DOHH2 (cell line): ENCODE measurements around the gene LBX2.
"Not testable (repeated sequence)": the region's sequence is repeated elsewhere in the genome, so short reads cannot be mapped to it uniquely, and the experiment has no call there.

ENCODE experiments used
- H3F3A ChIP-seq: fragments of 200-600 bp; sonication (generic), shearing (Covaris generic); 2 replicates; pipeline ENCODE4 v1.6.0; 2016; ENCODE audit warnings: antibody characterized with exemption, mild to moderate bottlenecking; ENCODE audit not compliant: control insufficient read depth, insufficient read depth
- H3K27ac ChIP-seq: fragments of 200-600 bp; sonication (generic); 2 replicates; pipeline ENCODE4 v1.5.1; 2014; ENCODE audit warnings: low read depth, mild to moderate bottlenecking, low read length, moderate library complexity
- H3K27me3 ChIP-seq: fragments of 200-600 bp; sonication (generic); 2 replicates; pipeline ENCODE4 v1.6.1; 2014; ENCODE audit warnings: mild to moderate bottlenecking, low read length, mixed read lengths; ENCODE audit not compliant: control insufficient read depth
- H3K36me3 ChIP-seq: fragments of 200-600 bp; sonication (generic); 2 replicates; pipeline ENCODE4 v1.6.1; 2014; ENCODE audit warnings: mild to moderate bottlenecking, low read length, moderate library complexity, mixed read lengths; ENCODE audit not compliant: control insufficient read depth
- H3K4me1 ChIP-seq: fragments of 200-600 bp; sonication (generic); 2 replicates; pipeline ENCODE4 v1.6.1; 2014; ENCODE audit warnings: mild to moderate bottlenecking, low read length, mixed read lengths; ENCODE audit not compliant: control insufficient read depth
- H3K4me2 ChIP-seq: fragments of 200-600 bp; sonication (generic); 2 replicates; pipeline ENCODE4 v1.6.0; 2014; ENCODE audit warnings: mild to moderate bottlenecking, low read length, moderate library complexity
- H3K4me3 ChIP-seq: fragments of 200-600 bp; sonication (generic); 2 replicates; pipeline ENCODE4 v1.5.1; 2014; ENCODE audit warnings: mild to moderate bottlenecking, low read length, mixed read lengths
- H3K79me2 ChIP-seq: fragments of 200-600 bp; sonication (generic); 2 replicates; pipeline ENCODE4 v1.6.1; 2014; ENCODE audit warnings: mild to moderate bottlenecking, low read length, mixed read lengths; ENCODE audit not compliant: control insufficient read depth
- H3K9me2 ChIP-seq: fragments of 200-600 bp; sonication (generic); replicated peaks from 2 replicates; pipeline ENCODE4 v1.6.1; 2014; ENCODE audit warnings: mild to moderate bottlenecking, low read length, mixed read lengths; ENCODE audit not compliant: control insufficient read depth
- H3K9me3 ChIP-seq: fragments of 200-600 bp; sonication (generic); 2 replicates; pipeline ENCODE4 v1.6.1; 2014; ENCODE audit warnings: antibody characterized with exemption, low read length, mixed read lengths; ENCODE audit not compliant: control insufficient read depth, insufficient read depth
- H4K20me1 ChIP-seq: fragments of 200-600 bp; sonication (generic); 2 replicates; pipeline ENCODE4 v1.6.0; 2014; ENCODE audit warnings: low read depth, mild to moderate bottlenecking, antibody characterized with exemption, low read length, moderate library complexity; ENCODE audit not compliant: control insufficient read depth, insufficient read depth
- EZH2phosphoT487 ChIP-seq: fragments of 200-600 bp; sonication (generic); IDR thresholded peaks from 2 replicates; pipeline ENCODE4 v1.6.1; 2017; ENCODE audit warnings: borderline replicate concordance, mild to moderate bottlenecking, antibody characterized with exemption, low read length, moderate library complexity, mixed read lengths
- TF ChIP-seq, protein P1 (sequence below): fragments of 200-600 bp; sonication (generic); IDR thresholded peaks from one replicate; pipeline ENCODE4 v1.5.1; 2014; ENCODE audit warnings: antibody characterized with exemption, mild to moderate bottlenecking, low read depth, low read length; ENCODE audit not compliant: poor library complexity, severe bottlenecking

The LBX2 gene

GRCh38 chr2:74471332-74472065, 27.9 kb downstream of the LBX2 start:
- Histone ChIP-seq H3K4me3 (peak overlapping the region; percentile 97), H3K27me3 (no peaks in the 10 kb centered on the region), H3K9me2 (no peaks in the 10 kb centered on the region), H4K20me1 (no peaks in the 10 kb centered on the region), H3K4me1 (peaks cover 16% of the 10 kb centered on the region), H3K27ac (peak overlapping the region; percentile 83), H3K36me3 (peaks cover 31% of the 10 kb centered on the region), H3F3A (peaks cover 11% of the 10 kb centered on the region), H3K9me3 (no peaks in the 10 kb centered on the region), H3K4me2 (peak overlapping the region; percentile 79), H3K79me2 (peaks cover 23% of the 10 kb centered on the region)
- TF ChIP-seq EZH2phosphoT487 = no peak
- TF ChIP-seq, protein P1, sequence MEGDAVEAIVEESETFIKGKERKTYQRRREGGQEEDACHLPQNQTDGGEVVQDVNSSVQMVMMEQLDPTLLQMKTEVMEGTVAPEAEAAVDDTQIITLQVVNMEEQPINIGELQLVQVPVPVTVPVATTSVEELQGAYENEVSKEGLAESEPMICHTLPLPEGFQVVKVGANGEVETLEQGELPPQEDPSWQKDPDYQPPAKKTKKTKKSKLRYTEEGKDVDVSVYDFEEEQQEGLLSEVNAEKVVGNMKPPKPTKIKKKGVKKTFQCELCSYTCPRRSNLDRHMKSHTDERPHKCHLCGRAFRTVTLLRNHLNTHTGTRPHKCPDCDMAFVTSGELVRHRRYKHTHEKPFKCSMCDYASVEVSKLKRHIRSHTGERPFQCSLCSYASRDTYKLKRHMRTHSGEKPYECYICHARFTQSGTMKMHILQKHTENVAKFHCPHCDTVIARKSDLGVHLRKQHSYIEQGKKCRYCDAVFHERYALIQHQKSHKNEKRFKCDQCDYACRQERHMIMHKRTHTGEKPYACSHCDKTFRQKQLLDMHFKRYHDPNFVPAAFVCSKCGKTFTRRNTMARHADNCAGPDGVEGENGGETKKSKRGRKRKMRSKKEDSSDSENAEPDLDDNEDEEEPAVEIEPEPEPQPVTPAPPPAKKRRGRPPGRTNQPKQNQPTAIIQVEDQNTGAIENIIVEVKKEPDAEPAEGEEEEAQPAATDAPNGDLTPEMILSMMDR = no peak

DNA sequence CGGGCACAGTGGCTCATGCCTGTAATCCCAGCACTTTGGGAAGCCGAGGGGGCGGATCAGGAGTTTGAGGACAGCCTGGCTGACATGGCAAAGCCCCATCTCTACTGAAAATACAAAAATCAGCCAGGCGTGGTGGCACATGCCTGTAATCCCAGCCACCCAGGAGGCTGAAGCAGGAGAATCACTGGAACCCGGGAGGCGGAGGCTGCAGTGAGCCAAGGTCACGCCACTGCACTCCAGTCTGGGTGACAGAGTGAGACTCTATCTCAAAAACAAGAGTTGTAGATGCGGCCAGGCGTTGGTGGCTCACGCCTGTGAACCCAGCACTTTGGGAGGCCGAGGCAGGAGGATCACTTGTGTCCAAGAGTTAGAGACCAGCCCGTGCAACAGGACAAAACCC, 28.7 kb downstream of the LBX2 start:
- not testable (repeated sequence) for H4K20me1 ChIP-seq, H3K9me3 ChIP-seq, H3K27me3 ChIP-seq, H3K4me2 ChIP-seq, H3K4me3 ChIP-seq, H3K9me2 ChIP-seq, H3K27ac ChIP-seq
- H3K36me3 ChIP-seq = peaks cover 31% of the 10 kb centered on the region
- H3K4me1 ChIP-seq = peaks cover 21% of the 10 kb centered on the region
- peaks cover 11% of the 10 kb centered on the region for H3F3A ChIP-seq
- peaks cover 30% of the 10 kb centered on the region for H3K79me2 ChIP-seq

GRCh38 chr2:74464406-74464805, 35.0 kb downstream of the LBX2 start:
- H3K9me3 ChIP-seq = no peaks in the 10 kb centered on the region
- H3K27ac ChIP-seq = peak overlapping the region; percentile 63
- peaks cover 34% of the 10 kb centered on the region for H3K79me2 ChIP-seq
- peaks cover 14% of the 10 kb centered on the region for H3K4me1 ChIP-seq
- H3K27me3 ChIP-seq = no peaks in the 10 kb centered on the region
- peaks cover 33% of the 10 kb centered on the region for H3K36me3 ChIP-seq
- TF ChIP-seq, protein P1 = no peak
- no peak for TF ChIP-seq EZH2phosphoT487
- H4K20me1 ChIP-seq = no peaks in the 10 kb centered on the region
- H3K9me2 ChIP-seq = no peaks in the 10 kb centered on the region
- H3K4me2 ChIP-seq = peak overlapping the region; percentile 99
- 0 out of 2 replicates have a peak, but pooled peaks cover 4% of the 10 kb centered on the region for H3F3A ChIP-seq
- H3K4me3 ChIP-seq = peak overlapping the region; percentile 99

GRCh38 chr2:74462786-74463105, 36.7 kb downstream of the LBX2 start:
- H3K79me2 ChIP-seq = peaks cover 40% of the 10 kb centered on the region
- TF ChIP-seq, protein P1 = no peak
- TF ChIP-seq EZH2phosphoT487 = no peak
- no peak overlapping the region for H3K4me3 ChIP-seq
- H3K36me3 ChIP-seq = peaks cover 33% of the 10 kb centered on the region
- no peaks in the 10 kb centered on the region for H3K27me3 ChIP-seq
- peaks cover 17% of the 10 kb centered on the region for H3K4me1 ChIP-seq
- H3K9me2 ChIP-seq = no peaks in the 10 kb centered on the region
- H3K4me2 ChIP-seq = no peak overlapping the region
- 0 out of 2 replicates have a peak, but pooled peaks cover 4% of the 10 kb centered on the region for H3F3A ChIP-seq
- H4K20me1 ChIP-seq = no peaks in the 10 kb centered on the region
- no peaks in the 10 kb centered on the region for H3K9me3 ChIP-seq
- H3K27ac ChIP-seq = no peak overlapping the region
